HEK293T (cell line): Measurements from ENCODE around the gene SLC22A5.

Source experiments
- CTCF ChIA-PET: fragments of 350-600 bp; formaldehyde crosslinking; extraction: SDS; loops from one replicate; lab custom pipeline; 2021; ENCODE audit warnings: antibody characterized with exemption, inconsistent platforms; lab: Yijun Ruan, JAX
- POLR2A ChIA-PET: fragments of 350-600 bp; formaldehyde crosslinking; extraction: SDS; loops from one replicate; lab custom pipeline; 2020; ENCODE audit warnings: antibody characterized with exemption, inconsistent platforms; lab: Yijun Ruan, JAX
- DNase-seq: peaks from one replicate; pipeline ENCODE4 v3.0.0; 2012; ENCODE audit warnings: mixed read lengths; ENCODE audit errors: extremely low spot score
- ARNT ChIP-seq: fragments of 450-650 bp; IDR thresholded peaks from 2 replicates; pipeline ENCODE4 v1.6.1; 2017; ENCODE audit warnings: mild to moderate bottlenecking
- BHLHE40 ChIP-seq: fragments of 450-650 bp; IDR thresholded peaks from 2 replicates; pipeline ENCODE4 v1.6.1; 2016; ENCODE audit warnings: mild to moderate bottlenecking, moderate library complexity, borderline replicate concordance
- CTBP1 ChIP-seq: fragments of 450-650 bp; IDR thresholded peaks from 2 replicates; pipeline ENCODE4 v1.6.1; 2016; ENCODE audit warnings: borderline replicate concordance
- ELF4 ChIP-seq: fragments of 450-650 bp; IDR thresholded peaks from 2 replicates; pipeline ENCODE4 v1.6.1; 2017; ENCODE audit warnings: antibody characterized with exemption
- FOXA1 ChIP-seq: fragments of 450-650 bp; IDR thresholded peaks from 2 replicates; pipeline ENCODE4 v1.6.1; 2016; ENCODE audit warnings: mild to moderate bottlenecking
- FOXK2 ChIP-seq: fragments of 450-650 bp; IDR thresholded peaks from 2 replicates; pipeline ENCODE4 v1.6.1; 2016; ENCODE audit warnings: mild to moderate bottlenecking
- FOXM1 ChIP-seq: fragments of 450-650 bp; IDR thresholded peaks from 2 replicates; pipeline ENCODE4 v1.6.1; 2017; ENCODE audit warnings: mild to moderate bottlenecking, borderline replicate concordance
- HDGF ChIP-seq: fragments of 450-650 bp; IDR thresholded peaks from 2 replicates; pipeline ENCODE4 v1.6.1; 2017; ENCODE audit warnings: antibody characterized with exemption, borderline replicate concordance
- L3MBTL2 ChIP-seq: fragments of 450-650 bp; conservative IDR thresholded peaks from 2 replicates; pipeline ENCODE4 v1.6.1; 2016; ENCODE audit warnings: mild to moderate bottlenecking
- LEF1 ChIP-seq: fragments of 450-650 bp; IDR thresholded peaks from 2 replicates; pipeline ENCODE4 v1.6.1; 2017; ENCODE audit warnings: mild to moderate bottlenecking, borderline replicate concordance
- NFRKB ChIP-seq: fragments of 450-650 bp; IDR thresholded peaks from 2 replicates; pipeline ENCODE4 v1.6.1; 2016; ENCODE audit warnings: mild to moderate bottlenecking, moderate library complexity
- SP1 ChIP-seq: fragments of 450-650 bp; IDR thresholded peaks from 2 replicates; pipeline ENCODE4 v1.6.1; 2017
- SUZ12 ChIP-seq: fragments of 450-650 bp; IDR thresholded peaks from 2 replicates; pipeline ENCODE4 v1.6.1; 2016; ENCODE audit warnings: mild to moderate bottlenecking
- TARDBP ChIP-seq: fragments of 450-650 bp; IDR thresholded peaks from 2 replicates; pipeline ENCODE4 v1.6.1; 2016
- ZNF384 ChIP-seq: fragments of 450-650 bp; IDR thresholded peaks from 2 replicates; pipeline ENCODE4 v1.6.1; 2016
- TF ChIP-seq, protein P1 (sequence below): fragments of 450-650 bp; IDR thresholded peaks from 2 replicates; pipeline ENCODE4 v1.6.1; 2016

Gene SLC22A5

GRCh38 chr5:132376694-132377641, 7.5 kb downstream of the SLC22A5 start:
- ChIA-PET CTCF (interaction anchor here (0.8 kb wide), 1 partner anchor 124 kb away, joined by 3 read pairs; no protein-coding TSS in a partner anchor), POLR2A (interaction anchor here (5.0 kb wide), 1 partner anchor 83 kb away, joined by 22 read pairs; the partner anchor contains the start of gene SLC22A4)
- TF ChIP-seq ZNF384 (no peak), FOXM1 (no peak), ARNT (no peak), LEF1 (no peak)
- TF ChIP-seq, protein P1, sequence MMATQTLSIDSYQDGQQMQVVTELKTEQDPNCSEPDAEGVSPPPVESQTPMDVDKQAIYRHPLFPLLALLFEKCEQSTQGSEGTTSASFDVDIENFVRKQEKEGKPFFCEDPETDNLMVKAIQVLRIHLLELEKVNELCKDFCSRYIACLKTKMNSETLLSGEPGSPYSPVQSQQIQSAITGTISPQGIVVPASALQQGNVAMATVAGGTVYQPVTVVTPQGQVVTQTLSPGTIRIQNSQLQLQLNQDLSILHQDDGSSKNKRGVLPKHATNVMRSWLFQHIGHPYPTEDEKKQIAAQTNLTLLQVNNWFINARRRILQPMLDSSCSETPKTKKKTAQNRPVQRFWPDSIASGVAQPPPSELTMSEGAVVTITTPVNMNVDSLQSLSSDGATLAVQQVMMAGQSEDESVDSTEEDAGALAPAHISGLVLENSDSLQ = no peak
- DNase-seq = no peak

DNA sequence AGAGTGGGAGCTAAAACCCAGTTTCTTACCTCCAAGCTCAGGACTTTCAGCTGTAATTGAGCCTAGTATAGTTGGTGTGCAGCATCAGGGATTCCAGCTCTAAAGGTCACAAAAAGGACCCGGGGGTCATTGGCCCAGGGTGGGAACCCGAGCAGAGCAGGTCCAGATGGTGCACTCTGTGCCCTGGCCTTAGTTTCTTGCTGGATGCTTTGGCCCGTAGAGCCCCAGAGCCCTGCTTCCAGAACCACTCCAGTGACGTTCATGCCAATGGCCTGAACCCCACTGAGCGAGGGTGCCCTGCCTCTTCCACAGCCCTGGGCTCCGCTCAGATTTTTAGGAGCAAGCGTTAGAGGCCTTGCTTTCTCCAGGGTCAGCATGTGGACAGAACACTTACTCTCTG, 8.2 kb downstream of the SLC22A5 start:
- ChIA-PET POLR2A (interaction anchor here (1.8 to 5.0 kb wide), 2 partner anchors 8 to 84 kb away, joined by 12 to 22 read pairs; partner anchors contain the start of genes SLC22A4 and SLC22A5), CTCF (interaction anchor here (0.8 kb wide), 1 partner anchor 123 kb away, joined by 3 read pairs; no protein-coding TSS in a partner anchor)
- TF ChIP-seq HDGF (no peak), L3MBTL2 (no peak), FOXK2 (no peak), BHLHE40 (no peak), SUZ12 (no peak), FOXM1 (no peak), SP1 (no peak), LEF1 (no peak), ELF4 (no peak), CTBP1 (no peak), NFRKB (no peak), FOXA1 (no peak), ARNT (no peak), ZNF384 (no peak), TARDBP (no peak)
- TF ChIP-seq, protein P1 = no peak
- DNase-seq = no peak

GRCh38 chr5:132378580-132378979, 9.1 kb downstream of the SLC22A5 start:
- CTCF ChIA-PET = interaction anchor here (0.6 to 1.2 kb wide), 5 partner anchors 9 to 476 kb away, joined by 3 to 5 read pairs (median 3); partner anchors contain the start of gene SLC22A5
- POLR2A ChIA-PET = interaction anchor here (1.8 to 5.0 kb wide), 2 partner anchors 9 to 85 kb away, joined by 12 to 22 read pairs; partner anchors contain the start of genes SLC22A4 and SLC22A5
- TF ChIP-seq TARDBP = no peak
- TF ChIP-seq SUZ12 = no peak
- TF ChIP-seq FOXM1 = no peak
- TF ChIP-seq NFRKB = no peak
- DNase-seq = no peak

DNA sequence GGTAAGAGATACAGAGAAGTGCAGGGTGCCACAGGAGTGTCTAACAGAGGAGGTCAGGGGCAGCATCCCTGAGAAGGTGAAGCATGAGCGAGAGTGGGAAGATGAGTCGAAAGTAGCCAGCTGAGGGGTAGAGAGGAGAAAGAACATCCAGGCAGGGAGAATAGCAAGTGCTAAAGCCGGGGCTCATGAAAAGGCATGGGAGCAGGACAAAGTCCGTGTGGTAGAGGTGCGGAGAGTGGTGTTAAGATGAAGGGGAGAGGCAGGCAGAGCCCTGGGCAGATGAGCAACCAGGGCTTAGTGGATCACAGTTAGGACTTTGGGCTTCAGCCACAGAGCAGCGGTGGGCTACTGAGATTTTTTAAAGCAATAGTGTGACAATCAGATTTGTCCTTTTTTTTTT, 10.5 kb downstream of the SLC22A5 start:
- POLR2A ChIA-PET = no interaction called here
- no peak for TF ChIP-seq TARDBP
- no peak for TF ChIP-seq BHLHE40
- no peak for TF ChIP-seq ELF4
- TF ChIP-seq CTBP1 = no peak
- TF ChIP-seq FOXM1 = no peak
- no peak for TF ChIP-seq ZNF384
- no peak for TF ChIP-seq SP1
- no peak for TF ChIP-seq L3MBTL2
- no peak for TF ChIP-seq FOXA1
- no peak for TF ChIP-seq ARNT
- TF ChIP-seq HDGF = no peak
- no peak for DNase-seq
- CTCF ChIA-PET = no interaction called here

GRCh38 chr5:132380741-132381140, 11.2 kb downstream of the SLC22A5 start:
- no peak for DNase-seq
- no peak for TF ChIP-seq L3MBTL2
- TF ChIP-seq FOXM1 = no peak
- TF ChIP-seq HDGF = no peak
- TF ChIP-seq LEF1 = no peak
- TF ChIP-seq, protein P1 = no peak
- TF ChIP-seq FOXA1 = no peak
- TF ChIP-seq SP1 = no peak
- TF ChIP-seq NFRKB = no peak
- no peak for TF ChIP-seq ARNT
- no peak for TF ChIP-seq ELF4
- TF ChIP-seq BHLHE40 = no peak
- no peak for TF ChIP-seq FOXK2
- no peak for TF ChIP-seq TARDBP
- TF ChIP-seq SUZ12 = no peak
- no peak for TF ChIP-seq CTBP1
- TF ChIP-seq ZNF384 = no peak
- POLR2A ChIA-PET = interaction anchor here (1.3 kb wide), 1 partner anchor 11 kb away, joined by 3 read pairs; the partner anchor contains the start of gene SLC22A5
- CTCF ChIA-PET = no interaction called here

DNA sequence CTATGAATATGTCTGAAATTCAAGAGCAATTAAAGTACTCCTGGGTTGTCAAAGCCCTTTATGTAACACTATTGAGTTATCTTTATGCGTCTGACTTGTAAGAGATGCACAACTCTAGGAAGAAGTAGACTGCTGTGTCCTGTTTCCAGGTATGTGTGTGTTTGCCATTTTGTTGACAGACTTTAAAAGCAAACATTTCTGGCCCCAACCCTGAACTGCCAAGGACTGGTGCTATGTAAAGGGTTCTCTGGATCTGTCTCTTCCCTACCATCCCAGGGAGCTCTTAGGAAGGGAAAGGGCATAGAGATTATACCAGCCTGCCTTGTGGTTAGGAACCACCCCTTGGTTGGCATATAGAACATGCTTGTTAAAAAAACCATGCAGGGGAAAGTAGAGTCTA, 12.1 kb downstream of the SLC22A5 start:
- DNase-seq = no peak
- ChIA-PET CTCF (no interaction called here), POLR2A (interaction anchor here (1.3 kb wide), 1 partner anchor 12 kb away, joined by 3 read pairs; the partner anchor contains the start of gene SLC22A5)
- TF ChIP-seq ELF4 = no peak
- TF ChIP-seq HDGF = no peak
- TF ChIP-seq FOXA1 = no peak
- no peak for TF ChIP-seq ZNF384
- no peak for TF ChIP-seq NFRKB
- no peak for TF ChIP-seq LEF1
- TF ChIP-seq BHLHE40 = no peak
- TF ChIP-seq FOXM1 = no peak
- no peak for TF ChIP-seq FOXK2
- no peak for TF ChIP-seq ARNT
- TF ChIP-seq, protein P1 = no peak
- no peak for TF ChIP-seq L3MBTL2
- no peak for TF ChIP-seq SUZ12
